Astrocyte of the spinal cord (primary cell): ENCODE measurements around the gene OR4E1.

Source experiments
- DNase-seq: peaks from one replicate; pipeline ENCODE4 v3.0.0; 2011; ENCODE audit warnings: low read depth, low spot score
- H3K4me3 ChIP-seq: 2 replicates; pipeline ENCODE4 v1.5.1; 2011; ENCODE audit warnings: low read depth, mild to moderate bottlenecking, low read length, moderate library complexity
- in situ Hi-C: cut with HindIII; loops from 2 replicates; pipeline ENCODE4 v1.10.0; 2017; ENCODE audit warnings: low sequenced_read_pairs
- TF ChIP-seq, protein P1 (sequence below): IDR thresholded peaks from 2 replicates; pipeline ENCODE4 v1.5.1; 2012; ENCODE audit warnings: low read depth, mild to moderate bottlenecking, low read length, inconsistent platforms

Gene OR4E1

DNA sequence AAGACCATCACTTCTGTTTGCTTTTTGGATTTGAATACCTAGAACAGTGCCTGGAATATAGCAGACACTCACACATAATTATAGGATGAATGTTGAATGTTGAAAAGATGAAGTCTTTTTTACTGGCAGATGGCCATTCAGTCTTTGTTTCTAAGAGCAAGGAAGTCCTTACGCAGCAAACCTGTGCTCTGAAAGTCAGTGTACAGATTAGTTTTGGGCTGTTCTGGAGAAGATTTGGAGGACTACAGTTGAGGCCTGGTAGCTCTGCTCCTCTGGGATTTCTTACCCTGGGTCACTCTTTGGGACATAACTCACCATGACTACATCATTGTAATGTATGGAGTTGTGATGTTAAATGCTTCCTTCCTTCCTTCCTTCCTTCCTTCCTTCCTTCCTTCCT, 16.6 kb downstream of the OR4E1 start:
- no peak for DNase-seq
- TF ChIP-seq, protein P1, sequence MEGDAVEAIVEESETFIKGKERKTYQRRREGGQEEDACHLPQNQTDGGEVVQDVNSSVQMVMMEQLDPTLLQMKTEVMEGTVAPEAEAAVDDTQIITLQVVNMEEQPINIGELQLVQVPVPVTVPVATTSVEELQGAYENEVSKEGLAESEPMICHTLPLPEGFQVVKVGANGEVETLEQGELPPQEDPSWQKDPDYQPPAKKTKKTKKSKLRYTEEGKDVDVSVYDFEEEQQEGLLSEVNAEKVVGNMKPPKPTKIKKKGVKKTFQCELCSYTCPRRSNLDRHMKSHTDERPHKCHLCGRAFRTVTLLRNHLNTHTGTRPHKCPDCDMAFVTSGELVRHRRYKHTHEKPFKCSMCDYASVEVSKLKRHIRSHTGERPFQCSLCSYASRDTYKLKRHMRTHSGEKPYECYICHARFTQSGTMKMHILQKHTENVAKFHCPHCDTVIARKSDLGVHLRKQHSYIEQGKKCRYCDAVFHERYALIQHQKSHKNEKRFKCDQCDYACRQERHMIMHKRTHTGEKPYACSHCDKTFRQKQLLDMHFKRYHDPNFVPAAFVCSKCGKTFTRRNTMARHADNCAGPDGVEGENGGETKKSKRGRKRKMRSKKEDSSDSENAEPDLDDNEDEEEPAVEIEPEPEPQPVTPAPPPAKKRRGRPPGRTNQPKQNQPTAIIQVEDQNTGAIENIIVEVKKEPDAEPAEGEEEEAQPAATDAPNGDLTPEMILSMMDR = no peak
- in situ Hi-C loops = no loop called here
- H3K4me3 ChIP-seq = no peak overlapping the region

DNA sequence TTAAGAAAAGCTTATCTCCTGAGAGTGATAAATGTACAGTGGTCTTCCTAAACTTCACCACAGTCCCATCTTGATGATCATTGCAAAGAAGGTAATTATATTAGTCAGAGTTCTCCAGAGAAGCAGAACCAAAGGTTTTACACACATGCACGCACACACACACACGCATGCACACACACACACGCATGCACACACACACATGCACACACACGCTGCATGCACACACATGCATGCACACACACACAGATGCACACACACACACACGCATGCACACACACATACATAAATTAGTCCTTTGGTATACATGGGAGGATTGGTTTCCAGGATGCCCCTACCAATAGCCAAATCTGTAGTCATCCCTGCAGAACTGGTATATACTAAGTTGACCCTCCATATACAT, 19.4 kb downstream of the OR4E1 start:
- TF ChIP-seq, protein P1 = no peak
- no peak for DNase-seq
- in situ Hi-C loops = no loop called here

DNA sequence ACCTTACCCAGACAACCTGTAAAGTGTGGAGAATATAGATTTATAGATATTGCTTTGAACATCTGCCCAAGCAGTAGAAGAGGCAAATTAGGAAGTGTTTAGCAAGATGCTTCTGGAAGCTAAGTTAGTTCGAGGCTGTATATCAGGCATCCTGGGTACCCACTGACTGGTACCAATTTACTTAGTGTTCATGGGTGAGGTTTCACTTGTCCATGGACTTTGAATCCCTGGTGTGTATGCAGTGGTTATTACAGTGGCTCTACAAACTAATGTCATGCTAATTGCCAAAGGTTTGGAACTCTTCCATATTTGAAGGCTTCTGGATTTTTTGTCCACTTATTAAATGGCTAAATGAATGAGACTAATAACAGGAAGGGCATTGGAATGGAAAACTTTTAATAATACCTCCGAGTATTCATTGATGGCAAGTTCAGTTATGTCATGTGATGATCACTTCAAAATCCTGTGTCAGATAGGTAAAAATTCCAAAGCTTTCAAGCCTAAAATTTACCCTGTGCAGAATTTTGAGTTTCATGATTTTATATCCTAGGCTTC, 20.2 kb downstream of the OR4E1 start, which contains the start of gene OR4E2:
Gene OR4E2, plus strand, starts transcription at position 505 of the 555 bp plus-strand sequence. CDS start 11,248 bp downstream, outside the sequence.
- DNase-seq = no peak
- TF ChIP-seq, protein P1 = no peak
- in situ Hi-C loops = no loop called here
- no peak within 1 kb of the TSS for H3K4me3 ChIP-seq

More for the DNA sequence above, 19.4 kb downstream of the OR4E1 start:
- H3K4me3 ChIP-seq = no peak overlapping the region

DNA sequence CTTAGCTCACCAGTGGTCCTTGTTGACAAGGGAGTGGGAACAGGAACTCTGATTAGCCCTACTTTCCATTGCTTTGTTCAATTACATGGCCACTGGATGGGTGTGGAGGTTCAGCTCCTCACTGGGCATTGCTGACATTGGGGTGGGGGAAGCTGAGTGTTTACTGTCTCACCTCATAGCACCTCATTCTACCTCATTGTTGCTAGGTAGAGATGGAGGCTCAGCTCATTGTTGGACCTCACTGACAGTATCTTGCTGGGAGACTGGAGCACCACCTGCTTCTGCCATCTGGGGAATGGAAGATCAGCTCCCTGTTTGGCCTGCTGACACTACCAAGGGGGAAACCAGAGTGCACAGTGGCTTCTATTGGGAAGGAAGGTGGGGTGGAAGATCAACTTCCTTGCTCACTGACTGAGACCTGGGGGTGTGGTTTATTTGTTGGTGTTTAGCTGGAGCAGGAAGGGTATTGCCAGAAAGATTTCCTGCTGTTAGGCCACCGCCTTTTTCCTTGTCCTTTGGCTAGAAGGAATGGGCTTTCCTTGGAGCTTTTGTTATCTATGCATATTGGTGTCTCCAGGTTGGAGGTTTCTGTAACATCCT, 21.3 kb downstream of the OR4E1 start:
- DNase-seq = no peak
- in situ Hi-C loops = no loop called here
- TF ChIP-seq, protein P1 = no peak

DNA sequence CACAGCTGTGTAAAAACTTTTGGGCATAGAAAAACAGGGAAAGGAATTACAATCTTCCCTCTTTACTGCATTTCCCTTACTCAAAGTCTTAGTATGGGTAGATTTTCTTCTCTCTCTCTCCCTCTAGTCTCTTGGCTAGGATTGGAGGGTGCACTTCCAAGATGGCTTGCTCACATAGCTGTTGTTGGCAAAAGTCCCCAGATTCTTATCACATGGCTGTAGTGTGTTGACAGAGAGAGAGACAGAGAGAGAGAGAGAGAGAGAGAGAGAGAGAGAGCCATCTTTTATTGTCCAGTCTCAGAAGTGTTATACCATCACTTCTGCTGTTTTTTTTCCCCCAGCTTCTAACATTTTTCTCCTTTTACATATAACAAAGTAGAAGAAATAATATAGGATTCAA, 26.2 kb downstream of the OR4E1 start:
- no peak overlapping the region for H3K4me3 ChIP-seq
- in situ Hi-C loops = no loop called here
- peak; percentile 62 for DNase-seq
- TF ChIP-seq, protein P1 = no peak

More for the DNA sequence above, 21.3 kb downstream of the OR4E1 start:
- no peak overlapping the region for H3K4me3 ChIP-seq

DNA sequence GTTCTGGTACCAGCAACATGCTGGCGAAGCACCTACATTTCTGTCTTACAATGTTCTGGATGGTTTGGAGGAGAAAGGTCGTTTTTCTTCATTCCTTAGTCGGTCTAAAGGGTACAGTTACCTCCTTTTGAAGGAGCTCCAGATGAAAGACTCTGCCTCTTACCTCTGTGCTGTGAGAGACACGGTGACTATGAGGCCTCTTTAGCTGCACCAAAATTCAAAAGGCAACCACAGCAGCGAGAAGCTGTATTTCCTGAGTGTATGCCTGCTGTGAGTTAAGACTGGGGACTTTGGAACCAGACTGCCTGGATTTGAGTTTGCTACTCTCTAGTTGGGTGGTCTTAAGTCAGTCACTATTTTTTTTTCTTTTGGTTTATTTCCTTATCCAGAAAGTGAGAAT, 30.2 kb downstream of the OR4E1 start:
- TF ChIP-seq, protein P1 = no peak
- DNase-seq = no peak
- in situ Hi-C loops = no loop called here
- H3K4me3 ChIP-seq = no peak overlapping the region
